HepG2 (cell line): ENCODE measurements around the gene CAPN9. TPM values are rescaled to one million over a fixed set of nuclear protein-coding genes. Genes with fewer than 3 reads are reported as not detected.

Experiments
- ATF2 ChIP-seq: sonication (generic); formaldehyde crosslinking; IDR thresholded peaks from 2 replicates; pipeline ENCODE4 v1.4.0; 2020; ENCODE audit warnings: missing genetic modification reagents
- FUBP1 ChIP-seq: sonication (generic); formaldehyde crosslinking; IDR thresholded peaks from 2 replicates; pipeline ENCODE4 v1.5.1; 2020; ENCODE audit warnings: missing genetic modification reagents, mild to moderate bottlenecking, borderline replicate concordance
- HIVEP1 ChIP-seq: sonication (generic); formaldehyde crosslinking; IDR thresholded peaks from 2 replicates; pipeline ENCODE4 v1.4.0; 2020; ENCODE audit warnings: mild to moderate bottlenecking, missing genetic modification reagents
- ISL2 ChIP-seq: sonication (generic); formaldehyde crosslinking; IDR thresholded peaks from 2 replicates; pipeline ENCODE4 v1.5.0; 2020; ENCODE audit warnings: missing genetic modification reagents
- SKIL ChIP-seq: sonication (generic); formaldehyde crosslinking; IDR thresholded peaks from 2 replicates; pipeline ENCODE4 v1.8.0; 2022; ENCODE audit warnings: missing genetic modification reagents, mild to moderate bottlenecking, moderate library complexity, borderline replicate concordance
- SP2 ChIP-seq: sonication (generic); formaldehyde crosslinking; IDR thresholded peaks from 2 replicates; pipeline ENCODE4 v1.5.1; 2020; ENCODE audit warnings: mild to moderate bottlenecking, missing genetic modification reagents
- XRCC5 ChIP-seq: fragments of 200-400 bp; formaldehyde crosslinking; optimal IDR thresholded peaks from 2 replicates; pipeline ENCODE3; 2017; ENCODE audit warnings: mild to moderate bottlenecking, low read length
- YEATS4 ChIP-seq: sonication (generic); formaldehyde crosslinking; IDR thresholded peaks from 2 replicates; pipeline ENCODE4 v1.4.0; 2020; ENCODE audit warnings: missing genetic modification reagents, borderline replicate concordance
- ZFY ChIP-seq: sonication (generic); formaldehyde crosslinking; IDR thresholded peaks from 2 replicates; pipeline ENCODE4 v1.4.0; 2020; ENCODE audit warnings: missing genetic modification reagents
- ZGPAT ChIP-seq: IDR thresholded peaks from 2 replicates; pipeline ENCODE4 v1.6.1; 2016; ENCODE audit warnings: mild to moderate bottlenecking
- ZMYM4 ChIP-seq: sonication (generic); formaldehyde crosslinking; IDR thresholded peaks from 2 replicates; pipeline ENCODE4 v1.8.1; 2023; ENCODE audit warnings: mild to moderate bottlenecking, missing genetic modification reagents
- ZNF138 ChIP-seq: sonication (generic); formaldehyde crosslinking; IDR thresholded peaks from 2 replicates; pipeline ENCODE4 v1.5.0; 2020; ENCODE audit warnings: mild to moderate bottlenecking, low read depth, missing genetic modification reagents
- ZNF225 ChIP-seq: sonication (generic); formaldehyde crosslinking; IDR thresholded peaks from 2 replicates; pipeline ENCODE4 v1.4.0; 2020; ENCODE audit warnings: mild to moderate bottlenecking, missing genetic modification reagents
- ZNF503 ChIP-seq: sonication (generic); formaldehyde crosslinking; IDR thresholded peaks from 2 replicates; pipeline ENCODE4 v1.4.0; 2020; ENCODE audit warnings: missing genetic modification reagents
- ZNF850 ChIP-seq: sonication (generic); formaldehyde crosslinking; conservative IDR thresholded peaks from 2 replicates; pipeline ENCODE4 v1.9.0; 2021; ENCODE audit warnings: mild to moderate bottlenecking, missing genetic modification reagents
- ZSCAN9 ChIP-seq: IDR thresholded peaks from 2 replicates; pipeline ENCODE4 v1.6.1; 2016; ENCODE audit warnings: borderline replicate concordance
- polyA plus RNA-seq, 8 experiments: library from polyadenylated mRNA; depleted of rRNA in 3 of 8; stranded (reverse) in 7 of 8; unstranded in 1 of 8; fragments of >200 nt; fragmentation: Illumina TruSeq in 4 of 8; extraction: Trizol in 4 of 8; gene quantifications; 2 replicates each; pipeline versions ENCODE4 v1.2.1 to v1.2.3, GENCODE V29; 2011 to 2016; ENCODE audit warnings: low read depth in 4 of 8, missing spikeins in 1 of 8, mixed read lengths in 1 of 8; ENCODE audit not compliant: insufficient read depth in 1 of 8
- total RNA-seq, 5 experiments: library from RNA; depleted of rRNA; stranded (reverse); fragments of >200 nt; fragmentation: Illumina TruSeq; extraction: Trizol; gene quantifications; 2 replicates each; pipeline ENCODE4 v1.2.3, GENCODE V29; 2016; ENCODE audit warnings: low read depth in 1 of 5
- TF ChIP-seq, protein P1 (sequence below): sonication (generic); formaldehyde crosslinking; IDR thresholded peaks from 2 replicates; pipeline ENCODE4 v1.4.0; 2020; ENCODE audit warnings: missing genetic modification reagents

CAPN9 gene
- total and polyA plus RNA-seq, 2 of the 13 experiments (the other 11 are each of a cell fraction or from before 2014, with no cell fraction given) = 0.04 to 0.31 TPM

DNA sequence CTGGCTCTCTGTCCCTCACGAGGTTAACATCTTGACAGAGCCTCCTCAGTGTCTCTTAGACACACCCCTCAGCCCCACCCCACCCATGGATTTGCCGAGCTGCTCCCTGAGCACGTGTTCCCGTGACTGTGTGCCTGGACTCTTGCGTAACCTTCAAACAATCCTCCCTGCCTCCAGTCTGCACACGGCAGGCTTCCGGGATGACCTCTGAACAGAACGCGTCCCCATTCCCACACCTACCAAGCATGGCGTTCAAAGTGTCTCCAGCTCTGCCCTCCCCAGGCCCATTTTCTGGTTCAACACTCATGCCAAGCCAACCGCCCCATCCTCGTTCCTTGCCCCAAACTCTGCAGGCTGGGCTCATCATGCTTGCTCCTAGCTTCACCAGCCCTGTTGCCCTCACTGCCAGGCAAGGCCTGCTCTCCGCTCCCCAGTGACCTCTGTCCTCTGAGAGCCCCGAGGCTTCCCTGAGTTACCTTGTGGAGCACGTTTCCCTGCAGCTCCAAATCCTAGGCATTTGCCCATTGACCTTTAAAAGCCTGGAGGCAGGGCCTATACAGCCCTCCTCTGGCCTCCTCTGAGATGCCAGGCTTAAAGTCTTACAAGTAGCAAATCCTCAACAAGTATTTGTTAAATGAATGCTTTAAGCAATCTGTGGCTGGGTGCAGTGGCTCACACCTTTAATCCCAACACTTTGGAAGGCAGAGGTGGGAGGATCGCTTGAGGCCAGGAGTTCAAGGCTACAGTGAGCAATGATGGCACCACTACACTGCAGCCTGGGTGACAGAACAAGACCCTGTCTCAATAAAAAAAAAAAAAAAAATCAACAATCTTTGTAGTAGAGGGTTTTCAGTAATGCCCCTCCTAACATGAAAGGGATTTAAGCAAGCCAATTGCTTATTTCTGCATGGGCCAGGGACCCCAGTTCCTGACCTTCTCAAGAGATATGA, 38.3 kb upstream of the CAPN9 start (continued):
- TF ChIP-seq SKIL (CRISPR knock-in tag) (peak; percentile 96), ZNF850 (CRISPR knock-in tag) (no peak), XRCC5 (no peak), ZGPAT (CRISPR knock-in tag) (peak; percentile 94), ISL2 (peak; percentile 68; the same call in 1 of the 2 replicates), FUBP1 (CRISPR knock-in tag) (peak; percentile 97), ZFY (CRISPR knock-in tag) (peak; percentile 76), SP2 (CRISPR knock-in tag) (no peak), YEATS4 (CRISPR knock-in tag) (peak; percentile 86), HIVEP1 (CRISPR knock-in tag) (peak; percentile 97), ZNF225 (CRISPR knock-in tag) (peak; percentile 8; the same call in 1 of the 2 replicates), ZMYM4 (CRISPR knock-in tag) (peak; percentile 88), ZSCAN9 (CRISPR knock-in tag) (peak; percentile 97), ATF2 (CRISPR knock-in tag) (peak; percentile 87; the same call in 1 of the 2 replicates), ZNF138 (CRISPR knock-in tag) (0 out of 2 replicates have a peak, but pooled peaks have one; percentile 81), ZNF503 (CRISPR knock-in tag) (peak; percentile 71; the same call in 1 of the 2 replicates)
- TF ChIP-seq, protein P1, sequence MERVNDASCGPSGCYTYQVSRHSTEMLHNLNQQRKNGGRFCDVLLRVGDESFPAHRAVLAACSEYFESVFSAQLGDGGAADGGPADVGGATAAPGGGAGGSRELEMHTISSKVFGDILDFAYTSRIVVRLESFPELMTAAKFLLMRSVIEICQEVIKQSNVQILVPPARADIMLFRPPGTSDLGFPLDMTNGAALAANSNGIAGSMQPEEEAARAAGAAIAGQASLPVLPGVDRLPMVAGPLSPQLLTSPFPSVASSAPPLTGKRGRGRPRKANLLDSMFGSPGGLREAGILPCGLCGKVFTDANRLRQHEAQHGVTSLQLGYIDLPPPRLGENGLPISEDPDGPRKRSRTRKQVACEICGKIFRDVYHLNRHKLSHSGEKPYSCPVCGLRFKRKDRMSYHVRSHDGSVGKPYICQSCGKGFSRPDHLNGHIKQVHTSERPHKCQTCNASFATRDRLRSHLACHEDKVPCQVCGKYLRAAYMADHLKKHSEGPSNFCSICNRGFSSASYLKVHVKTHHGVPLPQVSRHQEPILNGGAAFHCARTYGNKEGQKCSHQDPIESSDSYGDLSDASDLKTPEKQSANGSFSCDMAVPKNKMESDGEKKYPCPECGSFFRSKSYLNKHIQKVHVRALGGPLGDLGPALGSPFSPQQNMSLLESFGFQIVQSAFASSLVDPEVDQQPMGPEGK (CRISPR knock-in tag) = peak; percentile 93
